ENCODE data around the gene OPCML. TPM values are rescaled to one million over a fixed set of nuclear protein-coding genes. Genes with fewer than 3 reads are reported as not detected.

OPCML gene
- total RNA-seq, 2 donors from 2014 or later, result under 0.01 TPM; not detected in 1

GRCh38 chr11:132559331-132560036, 972.8 kb downstream of the OPCML start:
- H3K4me1 ChIP-seq, result peaks cover 5% of the 10 kb centered on the region
- no peaks in the 10 kb centered on the region for H3K9me3 ChIP-seq
- no peaks in the 10 kb centered on the region for H3K36me3 ChIP-seq (replicated peaks in 1 of 2; ENCODE audit: insufficient read depth in 1 of 2, low read depth in 2 of 2)
- TF ChIP-seq, protein P1, sequence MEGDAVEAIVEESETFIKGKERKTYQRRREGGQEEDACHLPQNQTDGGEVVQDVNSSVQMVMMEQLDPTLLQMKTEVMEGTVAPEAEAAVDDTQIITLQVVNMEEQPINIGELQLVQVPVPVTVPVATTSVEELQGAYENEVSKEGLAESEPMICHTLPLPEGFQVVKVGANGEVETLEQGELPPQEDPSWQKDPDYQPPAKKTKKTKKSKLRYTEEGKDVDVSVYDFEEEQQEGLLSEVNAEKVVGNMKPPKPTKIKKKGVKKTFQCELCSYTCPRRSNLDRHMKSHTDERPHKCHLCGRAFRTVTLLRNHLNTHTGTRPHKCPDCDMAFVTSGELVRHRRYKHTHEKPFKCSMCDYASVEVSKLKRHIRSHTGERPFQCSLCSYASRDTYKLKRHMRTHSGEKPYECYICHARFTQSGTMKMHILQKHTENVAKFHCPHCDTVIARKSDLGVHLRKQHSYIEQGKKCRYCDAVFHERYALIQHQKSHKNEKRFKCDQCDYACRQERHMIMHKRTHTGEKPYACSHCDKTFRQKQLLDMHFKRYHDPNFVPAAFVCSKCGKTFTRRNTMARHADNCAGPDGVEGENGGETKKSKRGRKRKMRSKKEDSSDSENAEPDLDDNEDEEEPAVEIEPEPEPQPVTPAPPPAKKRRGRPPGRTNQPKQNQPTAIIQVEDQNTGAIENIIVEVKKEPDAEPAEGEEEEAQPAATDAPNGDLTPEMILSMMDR (IDR thresholded peaks at IDR 0.05), result no peak
- no peak for TF ChIP-seq POLR2A (IDR thresholded peaks at IDR 0.05)
- no peak overlapping the region for H3K27ac ChIP-seq
- ATAC-seq (no peak), DNase-seq (peak in 1 of 4 donors; percentile 10)
- no peaks in the 10 kb centered on the region for H3K27me3 ChIP-seq
- WGBS, 2 donors, result 8 to 12% methylated on average over 5 of the region's 5 CpGs
- intact Hi-C loops (cut with DNase I), result no loop called here
- H3K4me3 ChIP-seq, result no peak overlapping the region

DNA sequence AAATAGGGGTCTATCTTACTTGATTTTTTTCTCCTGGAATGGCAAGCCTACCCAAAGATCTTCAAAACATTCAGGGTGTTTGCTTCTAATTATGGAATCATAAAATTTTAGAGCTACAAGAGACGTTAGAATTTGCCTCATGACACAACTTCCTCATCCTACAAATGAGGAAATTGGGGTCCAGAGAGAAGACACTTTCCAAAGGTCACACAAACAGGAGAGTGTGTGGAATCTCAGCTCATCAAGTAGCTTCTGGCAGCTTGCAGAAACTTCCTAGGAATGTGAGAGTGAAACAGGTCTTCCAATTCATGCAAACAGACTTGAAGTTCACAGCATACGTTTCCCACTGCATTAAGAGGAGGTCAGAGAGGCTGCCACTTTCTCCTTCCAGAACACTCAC, 976.0 kb downstream of the OPCML start:
- 36 to 40% methylated on average over 2 of the region's 2 CpGs for WGBS, 2 donors
- no peak for DNase-seq
- Histone ChIP-seq H3K27me3 (no peaks in the 10 kb centered on the region), H3K9me3 (no peaks in the 10 kb centered on the region), H3K36me3 (replicated peaks in 1 of 2; ENCODE audit: insufficient read depth in 1 of 2, low read depth in 2 of 2) (no peaks in the 10 kb centered on the region), H3K4me3 (no peak overlapping the region), H3K27ac (no peak overlapping the region), H3K4me1 (peaks cover 5% of the 10 kb centered on the region)
- no peak for ATAC-seq
- TF ChIP-seq, protein P1 (IDR thresholded peaks at IDR 0.05), result no peak
- intact Hi-C loops (cut with DNase I), result no loop called here

- Histone ChIP-seq H3K9me3 (no peaks in the 10 kb centered on the region), H3K4me3 (no peak overlapping the region), H3K4me1 (peaks cover 5% of the 10 kb centered on the region), H3K36me3 (replicated peaks in 1 of 2; ENCODE audit: insufficient read depth in 1 of 2, low read depth in 2 of 2) (no peaks in the 10 kb centered on the region), H3K27ac (no peak overlapping the region), H3K27me3 (no peaks in the 10 kb centered on the region)
- DNase-seq (no peak), ATAC-seq (no peak)
- TF ChIP-seq, protein P1 (IDR thresholded peaks at IDR 0.05), result no peak
- no peak for TF ChIP-seq POLR2A (IDR thresholded peaks at IDR 0.05)
- intact Hi-C loops (cut with DNase I), result no loop called here
- 65 to 79% methylated on average over 3 of the region's 3 CpGs for WGBS, 2 donors
Measured at GRCh38 chr11:132555617-132556016, 976.7 kb downstream of the OPCML start.

GRCh38 chr11:132551016-132551415, 981.3 kb downstream of the OPCML start:
- TF ChIP-seq, protein P1 (IDR thresholded peaks at IDR 0.05), result no peak
- no peak for TF ChIP-seq POLR2A (IDR thresholded peaks at IDR 0.05)
- Histone ChIP-seq H3K27me3 (no peaks in the 10 kb centered on the region), H3K27ac (no peak overlapping the region), H3K36me3 (replicated peaks in 1 of 2; ENCODE audit: insufficient read depth in 1 of 2, low read depth in 2 of 2) (no peaks in the 10 kb centered on the region), H3K9me3 (no peaks in the 10 kb centered on the region), H3K4me3 (no peak overlapping the region), H3K4me1 (no peaks in the 10 kb centered on the region)
- DNase-seq, result no peak
- intact Hi-C loops (cut with DNase I), result no loop called here
- no peak for ATAC-seq
- WGBS, 2 donors, result 85% methylated on average over 5 of the region's 5 CpGs

DNA sequence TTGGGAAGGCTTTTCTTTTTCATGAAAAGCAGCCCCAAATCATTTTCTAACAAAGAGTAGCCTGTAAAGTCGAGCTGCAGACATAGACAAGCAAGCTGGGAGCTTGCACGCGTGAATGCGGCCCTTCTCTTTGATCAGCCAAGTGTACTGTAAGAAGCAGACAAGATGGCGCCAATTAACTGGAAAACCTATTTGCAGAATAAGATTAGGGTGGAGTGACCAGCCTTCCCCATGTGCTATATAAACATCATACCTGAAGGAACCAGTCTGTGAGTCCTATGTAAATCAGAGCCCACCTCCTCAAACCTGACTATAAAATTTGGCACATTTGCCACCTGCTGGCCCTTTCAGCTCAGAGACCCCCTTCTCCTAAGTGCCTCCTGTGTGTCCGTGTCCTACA, 982.7 kb downstream of the OPCML start:
- ATAC-seq, result no peak
- intact Hi-C loops (cut with DNase I), result no loop called here
- no peak overlapping the region for H3K4me3 ChIP-seq
- H3K4me1 ChIP-seq, result no peaks in the 10 kb centered on the region
- no peaks in the 10 kb centered on the region for H3K9me3 ChIP-seq
- TF ChIP-seq, protein P1 (IDR thresholded peaks at IDR 0.05), result no peak
- no peak for TF ChIP-seq POLR2A (IDR thresholded peaks at IDR 0.05)
- H3K36me3 ChIP-seq (replicated peaks in 1 of 2; ENCODE audit: insufficient read depth in 1 of 2, low read depth in 2 of 2), result no peaks in the 10 kb centered on the region
- H3K27ac ChIP-seq, result no peak overlapping the region
- no peak for DNase-seq
- H3K27me3 ChIP-seq, result no peaks in the 10 kb centered on the region
- WGBS, 2 donors, result 80 to 82% methylated on average over 6 of the region's 6 CpGs
